Kidney capillary endothelial cell (primary cell): ENCODE results near the gene SLC19A3.
A peak's percentile ranks its signal among the peaks of the same experiment; 100 is the strongest.
"Not testable (repeated sequence)": the region's sequence is repeated elsewhere in the genome, so short reads cannot be mapped to it uniquely, and the experiment has no call there.

Source experiments
- DNase-seq: peaks from one replicate; pipeline ENCODE4 v3.0.0-alpha.2; 2018; ENCODE audit warnings: low spot score

The SLC19A3 gene

DNA sequence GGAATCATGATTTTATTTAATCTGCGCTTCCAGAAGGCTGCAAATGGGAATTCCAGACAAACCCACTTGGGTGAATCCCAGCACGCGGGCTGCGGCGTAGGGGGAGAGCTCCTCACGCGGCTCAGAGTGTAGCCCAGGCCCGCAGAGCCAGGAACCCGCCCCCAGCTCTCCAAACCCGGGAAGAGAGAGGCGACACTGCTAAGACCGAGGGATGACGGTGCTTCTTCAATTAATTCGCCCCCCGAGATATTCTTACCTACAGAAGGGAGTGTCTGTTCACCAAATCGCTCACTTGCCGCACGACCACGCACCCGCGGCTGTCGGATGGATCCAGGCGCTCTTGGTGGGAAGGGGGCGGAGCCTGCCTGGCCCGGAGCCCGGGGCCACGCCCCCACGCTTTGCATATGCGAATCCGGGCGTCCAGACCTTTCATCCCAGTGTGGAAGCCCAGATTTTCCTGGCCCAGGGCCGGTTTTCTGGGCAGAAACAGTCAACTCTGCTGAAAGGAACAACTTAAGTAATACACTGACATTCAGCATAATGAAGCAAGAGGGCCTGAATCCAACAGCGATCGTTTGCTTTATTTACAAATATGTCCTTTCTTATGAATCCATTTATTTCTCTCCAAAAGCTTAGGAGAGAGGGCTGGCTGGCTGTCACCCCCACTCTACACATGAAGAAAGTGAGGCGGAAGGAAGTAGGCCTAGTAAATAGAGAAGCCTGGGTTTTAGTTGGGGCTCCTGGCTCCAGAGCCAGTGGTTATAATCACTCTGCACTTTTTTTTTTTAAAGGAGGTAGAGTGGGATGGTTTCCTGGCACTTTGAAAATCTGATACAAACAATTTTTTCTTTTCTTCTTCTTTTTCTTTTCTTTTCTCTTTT is at the start of gene SLC19A3:
Gene SLC19A3, minus strand, starts transcription at position 342 of the 881 bp plus-strand sequence. CDS start 15,710 bp downstream, outside the sequence.
- peak; percentile 24 for DNase-seq

DNA sequence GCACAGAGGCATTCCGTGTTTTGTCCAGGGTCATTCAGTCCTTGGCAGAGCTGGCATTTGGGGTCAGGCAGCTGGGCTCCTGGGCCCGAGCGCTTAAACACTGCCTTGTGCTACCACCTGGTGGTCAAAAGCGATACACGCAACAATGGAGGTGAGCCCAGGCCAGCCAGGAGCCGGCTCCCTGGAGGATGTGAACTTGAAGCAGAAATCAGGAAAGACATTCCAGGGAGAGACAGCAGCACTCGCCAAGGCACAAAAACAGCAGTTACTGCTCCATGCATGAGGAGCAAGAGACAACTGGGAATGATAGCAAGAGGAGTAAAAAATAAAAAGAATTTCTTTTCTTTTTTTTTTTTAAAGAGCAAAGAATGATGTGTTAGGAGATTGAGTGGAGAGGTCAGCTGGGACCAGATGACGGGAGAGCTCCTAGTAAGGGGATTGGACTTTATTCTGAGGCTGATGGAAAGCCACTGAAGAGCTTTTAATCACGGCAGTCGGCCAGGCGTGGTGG is 48.6 kb upstream of the SLC19A3 start:
- peak; percentile 72 for DNase-seq

DNA sequence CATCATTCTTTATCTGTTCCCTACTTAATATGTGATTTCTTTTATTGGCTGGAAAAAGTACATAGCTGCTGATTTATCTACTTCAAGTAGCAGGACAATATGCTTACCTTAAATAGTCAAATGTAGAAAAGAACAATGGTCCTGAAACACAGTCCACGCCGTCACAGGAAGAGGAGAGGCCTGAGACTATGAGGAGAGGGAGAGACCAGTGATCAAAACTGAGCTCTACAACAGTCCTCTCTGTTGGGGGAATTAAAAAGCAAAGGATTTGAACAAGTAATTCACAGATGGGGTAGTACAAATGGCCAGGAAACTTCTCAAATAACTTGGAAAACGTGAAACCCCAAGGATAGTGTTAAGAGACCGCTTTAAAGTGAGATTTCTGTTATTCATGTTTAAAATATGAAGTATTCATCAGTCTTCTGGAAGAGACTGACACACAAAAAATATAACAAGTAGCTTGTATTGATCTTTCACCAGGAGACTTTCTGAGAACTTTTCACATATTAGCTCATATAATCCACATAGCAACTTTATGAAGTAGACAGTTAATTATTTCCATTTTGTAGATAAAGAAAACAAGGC is 48.1 kb upstream of the SLC19A3 start:
- peak; percentile 20 for DNase-seq

DNA sequence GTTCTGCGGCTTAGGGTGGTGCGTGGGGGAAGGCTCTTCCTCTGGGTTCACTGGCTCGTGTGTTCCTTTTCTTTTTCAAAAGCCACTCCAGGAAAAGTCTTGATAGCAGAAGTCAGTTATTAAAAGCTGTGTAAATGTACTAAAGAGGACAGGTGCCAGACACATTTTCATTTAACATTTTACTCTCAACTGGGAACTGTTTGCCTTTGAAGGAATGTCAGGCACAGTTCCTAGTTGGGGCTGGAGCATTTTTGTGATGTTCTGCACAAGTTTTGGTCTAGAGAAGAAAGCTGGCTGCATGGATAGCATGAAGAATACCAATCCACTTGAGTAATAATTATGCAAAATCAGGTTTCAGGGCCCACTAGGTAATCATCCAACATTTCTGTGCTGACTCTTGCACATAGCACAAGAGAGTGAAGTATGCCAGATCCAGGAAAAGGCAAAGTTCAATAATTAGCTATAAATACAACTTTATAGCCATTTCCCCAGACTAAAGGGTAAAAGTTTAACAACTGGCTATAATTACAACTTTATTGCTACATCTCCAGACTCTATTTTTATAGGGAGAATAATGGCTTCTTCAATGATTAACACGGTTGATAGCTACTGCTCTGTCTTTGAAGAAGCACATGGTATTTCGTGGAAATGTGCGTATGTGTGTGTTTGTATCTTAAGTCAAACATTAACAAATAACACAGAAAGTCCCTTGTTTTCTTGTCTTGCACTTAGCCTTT is 44.1 kb upstream of the SLC19A3 start:
- no peak for DNase-seq

DNA sequence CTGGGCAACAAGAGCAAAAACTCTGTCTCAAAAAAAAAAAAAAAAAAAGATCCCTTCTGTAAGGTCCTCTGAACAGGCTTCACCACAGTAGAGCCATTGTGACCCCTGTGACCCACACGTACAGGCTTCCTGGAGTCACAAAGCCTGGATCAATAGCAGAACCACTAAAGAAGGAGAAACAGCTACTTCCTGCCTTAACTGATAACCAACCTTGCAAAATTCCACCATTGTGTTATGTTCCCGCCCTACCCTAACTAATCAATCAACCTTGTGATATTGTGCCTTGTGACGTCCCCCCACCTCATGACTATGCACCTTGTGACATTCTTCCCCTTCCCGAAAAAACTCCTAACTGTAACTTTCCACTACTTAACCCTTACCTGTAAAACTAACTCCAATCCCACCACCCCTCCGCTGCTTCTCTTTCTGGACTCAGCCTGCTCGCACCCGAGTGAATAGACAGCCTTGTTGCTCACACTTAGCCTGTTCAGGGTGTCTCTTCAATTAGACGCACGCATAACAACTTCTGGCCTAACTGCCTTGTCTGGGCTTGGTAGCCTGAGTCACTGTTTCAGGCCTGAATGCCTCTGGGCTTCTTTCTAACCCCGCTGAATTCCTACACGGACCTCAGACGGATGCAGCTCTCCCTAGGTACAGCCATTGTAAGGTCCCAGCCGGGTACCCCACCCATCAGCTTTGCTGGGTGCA is 41.7 kb upstream of the SLC19A3 start:
- no peak for DNase-seq

DNA sequence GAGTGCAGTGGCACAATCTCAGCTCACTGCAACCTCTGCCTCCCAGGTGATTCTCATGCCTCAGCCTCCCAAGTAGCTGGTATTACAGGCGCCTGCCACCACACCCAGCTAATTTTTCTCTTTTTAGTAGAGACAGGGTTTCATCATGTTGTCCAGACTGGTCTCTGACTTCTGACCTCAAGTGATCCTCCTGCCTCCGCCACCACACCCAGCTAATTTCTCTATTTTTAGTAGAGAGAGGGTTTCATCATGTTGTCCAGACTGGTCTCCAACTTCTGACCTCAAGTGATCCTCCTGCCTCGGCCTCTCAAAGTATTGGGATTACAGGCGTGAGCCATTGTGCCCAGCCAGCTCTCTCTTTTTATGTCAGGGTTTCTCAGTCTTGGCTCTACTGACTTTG is 38.4 kb upstream of the SLC19A3 start:
- DNase-seq: not testable (repeated sequence)

DNA sequence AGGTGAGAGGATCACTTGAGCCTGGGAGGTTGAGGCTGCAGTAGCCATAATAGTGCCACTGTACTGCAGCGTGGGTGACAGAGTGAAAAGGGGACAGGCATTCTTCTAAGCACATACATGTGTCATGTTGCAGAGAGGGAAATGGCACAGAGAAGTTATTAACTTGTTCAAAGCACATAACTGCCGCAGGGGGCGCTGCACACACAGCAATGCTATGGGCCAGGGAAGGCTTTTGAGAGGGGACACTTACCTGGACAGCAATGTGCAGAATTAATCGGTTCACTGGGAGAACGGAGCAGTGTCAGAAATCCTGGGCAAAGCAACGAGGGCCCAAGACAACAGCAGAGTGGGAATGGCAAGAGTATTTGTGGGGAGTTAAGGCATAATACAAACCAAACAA is 30.3 kb upstream of the SLC19A3 start:
- no peak for DNase-seq

DNA sequence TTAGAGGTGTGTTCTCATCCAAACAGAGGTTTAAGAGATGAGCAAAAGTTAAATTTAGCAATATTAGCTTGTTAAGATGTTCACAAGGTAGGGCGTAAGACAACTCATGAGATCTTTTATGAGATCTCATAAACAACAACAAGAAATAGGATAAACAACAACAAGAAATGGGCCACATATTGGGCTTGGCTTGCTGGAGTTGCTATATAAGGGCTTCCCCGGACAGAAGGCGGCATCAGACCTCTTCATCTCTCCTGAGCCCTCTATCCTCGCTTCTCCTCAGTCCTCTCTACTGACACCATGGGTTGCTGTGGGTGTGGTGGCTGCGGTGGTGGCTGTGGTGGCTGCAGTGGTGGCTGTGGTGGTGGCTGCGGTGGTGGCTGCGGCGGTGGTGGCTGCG is 27.8 kb upstream of the SLC19A3 start, which contains the start of gene SCYGR8:
Gene SCYGR8, plus strand, starts transcription at position 301 of the 400 bp plus-strand sequence. Its CDS starts 0 bp downstream, at position 301.
- no peak for DNase-seq

DNA sequence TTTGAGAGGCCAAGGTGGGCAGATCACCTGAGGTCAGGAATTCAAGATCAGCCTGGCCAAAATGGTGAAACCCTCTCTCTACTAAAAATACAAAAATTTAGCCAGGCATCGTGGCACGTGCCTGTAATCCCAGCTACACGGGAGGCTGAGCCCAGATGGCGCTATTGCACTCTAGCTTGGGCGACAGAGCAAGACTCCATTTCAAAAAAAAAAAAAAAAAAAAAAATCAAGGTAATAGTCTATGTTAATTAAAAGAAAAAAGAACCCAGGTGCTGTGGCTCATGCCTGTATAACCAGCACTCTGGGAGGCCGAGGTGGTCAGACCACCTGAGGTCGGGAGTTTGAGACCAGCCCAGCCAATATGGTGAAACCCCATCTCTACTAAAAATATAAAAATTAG is 22.9 kb upstream of the SLC19A3 start:
- DNase-seq: not testable (repeated sequence)

DNA sequence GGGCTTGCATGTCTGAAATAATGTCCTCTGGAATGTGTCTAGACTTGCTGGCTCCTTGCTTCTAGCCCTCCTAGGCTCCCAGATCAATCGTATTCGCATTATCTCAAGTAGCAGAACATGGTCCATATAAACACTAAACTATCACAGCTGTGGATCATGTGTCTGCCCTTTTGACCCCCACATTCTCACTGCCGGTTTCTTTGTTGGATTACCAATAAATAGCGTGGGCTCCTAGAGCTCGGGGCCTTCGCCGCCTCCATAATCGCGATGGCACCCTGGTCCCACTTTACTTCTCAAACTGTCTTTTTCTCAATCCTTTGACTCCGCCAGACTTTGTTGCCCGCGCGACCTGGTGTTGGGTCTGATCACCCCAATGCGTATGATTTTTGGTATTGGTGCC is 21.5 kb upstream of the SLC19A3 start:
- no peak for DNase-seq

DNA sequence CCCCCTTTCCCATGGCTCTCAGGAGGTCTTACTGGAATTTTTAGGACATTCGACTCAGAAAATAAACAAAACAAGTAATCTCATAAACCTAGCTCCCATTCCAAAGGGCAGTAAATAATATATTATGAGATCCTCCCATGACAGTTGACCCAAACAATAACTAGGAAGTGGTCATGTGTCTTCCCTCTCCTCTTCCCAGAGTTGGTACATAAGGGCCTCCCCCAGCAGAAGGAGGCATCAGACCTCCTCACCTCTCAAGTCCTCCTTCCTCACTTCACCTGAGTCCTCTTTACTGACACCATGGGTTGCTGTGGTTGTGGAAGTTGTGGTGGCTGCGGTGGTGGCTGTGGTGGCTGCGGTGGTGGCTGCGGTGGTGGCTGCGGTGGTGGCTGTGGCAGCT is 10.2 kb upstream of the SLC19A3 start, which contains the start of gene SCYGR7:
Gene SCYGR7, plus strand, starts transcription at position 301 of the 400 bp plus-strand sequence. Its CDS starts 0 bp downstream, at position 301.
- DNase-seq: no peak

DNA sequence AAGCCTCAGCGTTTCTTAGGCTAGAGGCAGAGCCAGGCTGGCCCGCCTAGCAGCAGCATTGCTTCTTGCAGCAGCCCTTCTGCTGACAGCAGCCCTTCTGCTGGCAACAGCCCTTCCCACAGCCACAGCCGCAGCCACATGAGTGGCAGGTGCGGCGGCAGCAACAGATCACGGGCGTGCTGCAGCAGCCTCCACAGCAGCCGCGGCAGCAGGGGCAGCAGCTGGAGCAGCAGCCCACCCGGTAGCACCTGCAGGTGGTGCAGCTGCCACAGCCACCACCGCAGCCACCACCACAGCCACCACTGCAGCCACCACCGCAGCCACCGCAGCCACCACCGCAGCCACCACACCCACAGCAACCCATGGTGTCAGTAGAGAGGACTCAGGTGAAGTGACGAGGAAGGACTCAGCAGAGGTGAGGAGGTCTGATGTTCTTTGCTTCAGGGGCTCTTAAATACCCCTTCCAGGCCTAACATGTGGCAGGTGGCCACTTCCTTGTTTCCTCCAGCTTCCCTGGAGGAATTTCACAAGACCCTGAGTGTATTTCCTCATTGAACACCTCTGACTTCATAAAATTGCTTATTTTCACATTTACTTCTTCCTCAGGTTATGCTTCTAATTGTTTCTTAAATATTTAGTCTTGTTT is 6.7 kb upstream of the SLC19A3 start, which contains the start of gene SCYGR6:
Gene SCYGR6, minus strand, starts transcription at position 364 of the 646 bp plus-strand sequence. Its CDS starts 0 bp downstream, at position 364.
- DNase-seq: no peak

DNA sequence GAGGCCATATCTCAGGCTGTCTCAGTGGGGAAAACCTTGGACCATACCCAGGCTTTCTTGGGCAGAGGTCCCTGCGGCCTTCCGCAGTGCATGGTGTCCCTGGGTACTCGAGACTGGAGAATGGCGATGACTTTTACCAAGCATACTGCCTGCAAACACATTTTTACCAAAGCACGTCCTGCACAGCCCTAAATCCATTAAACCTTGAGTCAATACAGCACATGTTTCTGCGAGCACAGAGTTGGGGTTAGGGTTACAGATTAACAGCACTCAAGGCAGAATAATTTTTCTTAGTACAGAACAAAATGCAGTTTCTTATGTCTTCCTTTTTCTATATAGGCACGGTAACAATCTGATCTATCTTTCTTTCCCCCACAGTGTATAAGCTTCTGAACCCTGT is 5.0 kb upstream of the SLC19A3 start:
- not testable (repeated sequence) for DNase-seq

DNA sequence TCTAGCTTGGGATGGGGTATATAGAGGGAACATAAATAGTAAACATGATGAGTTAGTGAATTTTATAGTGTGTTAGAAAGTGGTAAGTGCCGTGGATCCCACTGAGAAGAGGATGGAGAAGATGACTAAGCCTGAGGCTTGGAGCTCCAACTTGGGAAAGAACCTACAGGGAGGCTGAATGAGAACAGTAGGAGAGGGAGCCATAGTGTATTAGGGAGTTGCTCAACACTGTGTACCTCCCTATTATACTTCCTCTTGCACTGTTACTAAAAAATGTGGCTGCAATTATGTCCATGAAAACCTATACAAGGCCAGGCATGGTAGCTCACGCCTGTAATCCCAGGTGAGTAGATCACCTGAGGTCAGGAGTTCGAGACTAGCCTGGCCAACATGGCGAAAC is 2.9 kb upstream of the SLC19A3 start:
- DNase-seq: no peak

DNA sequence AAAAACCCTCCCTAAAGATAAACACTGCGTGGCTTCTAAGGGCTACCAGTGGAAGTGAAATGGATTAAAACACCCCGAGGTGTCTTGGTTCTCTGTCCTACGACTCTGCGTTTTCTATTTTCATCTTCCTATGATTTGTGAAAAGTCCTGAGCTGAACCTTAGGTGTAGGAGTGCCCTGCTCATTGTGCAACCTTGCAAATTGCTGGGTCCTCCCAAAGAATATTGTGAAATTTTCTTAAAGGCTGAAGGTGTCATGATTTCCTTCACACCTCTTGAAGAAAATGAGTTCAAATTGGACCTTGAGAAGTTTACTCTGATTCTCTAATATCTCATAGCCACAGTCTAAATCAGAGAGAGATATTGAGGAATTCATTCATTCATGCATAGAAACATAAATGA is 1.8 kb upstream of the SLC19A3 start:
- no peak for DNase-seq

DNA sequence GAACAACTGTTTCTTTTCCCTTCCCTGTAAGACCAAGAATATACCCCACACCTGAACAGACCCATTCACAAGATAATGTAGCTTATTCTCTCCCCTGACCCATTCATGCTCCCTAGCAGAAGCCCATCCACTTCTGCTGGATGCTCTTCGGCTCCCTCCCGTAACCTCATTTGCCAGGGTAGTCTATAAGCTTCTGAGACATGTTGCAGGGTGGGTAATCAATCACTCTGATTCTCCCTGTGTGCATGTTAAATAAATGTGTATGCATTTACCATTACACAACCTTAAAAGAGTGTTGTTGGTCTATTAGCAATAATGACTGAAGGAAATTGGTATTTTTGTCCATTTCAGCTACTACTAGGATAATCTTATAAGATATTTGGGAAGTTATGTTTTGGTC is 1.3 kb downstream of the SLC19A3 start:
- DNase-seq: no peak

DNA sequence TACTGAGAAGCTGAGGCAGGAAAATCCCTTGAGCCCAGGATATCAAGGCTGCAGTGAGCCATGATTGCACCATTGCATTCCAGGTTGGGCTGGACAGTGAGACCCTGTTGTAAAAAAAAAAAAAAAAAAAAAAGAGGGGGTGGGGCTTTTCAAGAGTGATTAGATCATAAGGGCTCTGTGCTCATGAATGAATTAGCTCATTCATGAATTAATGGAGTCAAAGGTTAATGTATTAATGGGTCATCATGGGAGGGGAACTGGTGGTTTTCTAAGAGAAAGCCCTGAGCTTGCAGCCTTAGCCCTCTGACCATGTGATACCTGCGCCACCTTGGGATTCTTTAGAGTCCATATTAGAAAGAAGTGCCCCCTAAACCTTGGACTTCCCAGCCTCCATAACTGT is 4.5 kb downstream of the SLC19A3 start:
- DNase-seq: no peak

DNA sequence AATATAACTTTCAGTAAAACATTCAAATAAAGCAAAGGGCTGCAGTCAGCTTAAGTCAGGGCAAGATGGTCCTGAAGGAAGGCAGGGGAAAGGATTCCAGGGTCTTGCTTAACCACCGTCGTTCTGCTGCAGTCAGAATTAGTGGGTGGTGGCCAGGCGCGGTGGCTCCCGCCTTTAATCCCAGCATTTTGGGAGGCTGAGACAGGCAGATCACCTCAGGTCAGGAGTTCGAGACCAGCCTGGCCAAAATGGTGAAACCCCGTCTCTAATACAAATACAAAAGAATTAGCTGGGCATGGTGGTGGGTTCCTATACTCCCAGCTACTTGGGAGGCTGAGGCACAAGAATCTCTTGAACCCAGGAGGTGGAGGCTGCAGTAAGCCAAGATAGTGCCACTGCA is 6.8 kb downstream of the SLC19A3 start:
- DNase-seq: no peak

DNA sequence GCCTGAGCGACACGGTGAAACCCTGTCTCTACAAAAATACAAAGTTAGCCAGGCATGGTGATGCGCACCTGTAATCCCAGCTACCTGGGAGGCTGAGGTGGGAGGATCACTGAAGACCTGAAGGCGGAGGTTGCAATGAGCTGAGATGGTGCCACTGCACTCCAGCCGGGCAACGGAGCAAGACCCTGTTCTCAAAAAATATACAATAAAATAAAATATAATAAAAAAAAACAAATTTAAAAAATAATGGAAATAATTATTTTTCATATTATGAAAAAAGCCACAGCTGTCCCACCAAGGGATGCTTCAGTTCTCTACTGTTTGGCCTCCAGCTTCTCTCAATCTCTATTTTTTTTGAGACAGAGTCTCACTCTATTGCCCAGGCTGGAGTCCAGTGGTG is 10.4 kb downstream of the SLC19A3 start:
- DNase-seq: no peak

DNA sequence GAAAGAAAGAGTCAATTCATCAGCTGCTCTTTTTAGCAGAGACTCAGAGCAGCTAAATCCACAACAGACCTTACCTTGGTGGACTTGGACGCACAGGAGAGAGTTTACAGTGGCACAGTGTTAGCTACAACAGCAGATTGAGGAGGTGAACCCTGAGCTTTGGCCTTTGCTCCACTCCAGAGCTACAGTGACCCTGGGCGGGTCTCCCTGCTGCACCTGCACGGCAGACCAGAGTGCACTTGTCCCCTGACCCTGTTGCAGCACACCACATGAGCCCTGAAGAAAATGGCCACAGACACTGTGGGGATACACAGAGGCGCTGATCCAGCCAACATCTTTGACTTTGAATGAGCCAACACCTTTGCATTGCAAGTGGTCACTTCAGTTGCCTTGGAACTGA is 11.0 kb downstream of the SLC19A3 start:
- DNase-seq: no peak

DNA sequence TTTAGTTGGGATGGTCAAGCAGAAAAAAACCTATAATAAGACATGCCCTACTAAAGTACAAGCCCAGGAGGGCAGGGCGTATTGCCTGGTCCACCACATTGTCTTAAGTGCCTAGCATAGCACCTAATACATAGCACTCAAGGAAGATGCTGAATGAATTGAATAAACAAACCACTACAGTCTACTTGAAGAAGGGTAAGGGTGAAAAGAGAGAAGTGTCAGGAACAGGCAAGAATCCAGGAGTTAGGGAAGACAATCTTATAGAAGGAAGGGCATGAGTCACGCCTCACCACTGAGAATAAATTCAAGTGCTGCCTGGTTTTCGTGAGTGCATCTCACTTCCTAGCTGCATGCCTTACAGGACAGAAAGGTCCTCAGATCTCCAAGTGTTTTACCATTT is 13.9 kb downstream of the SLC19A3 start:
- DNase-seq: no peak
